SK-N-SH treated with all-trans-retinoic acid at 6 μM for 48 hours (cell line): Measurements from ENCODE around the gene UPB1.

Experiments used
- ATAC-seq: fragments of 200-7000 bp; cut with Tn5 transposase; 3 replicates; pipeline ENCODE4 v1.9.1; 2020; ENCODE audit warnings: mild to moderate bottlenecking, moderate library complexity
- ARNTL ChIP-seq: fragments of 450-650 bp; formaldehyde crosslinking; IDR thresholded peaks from 2 replicates; pipeline ENCODE4 v1.5.0; 2020; ENCODE audit warnings: low read depth, mild to moderate bottlenecking, moderate library complexity, borderline replicate concordance
- BACH2 ChIP-seq: fragments of 250-450 bp; sonication (Bioruptor Pico); IDR thresholded peaks from 2 replicates; pipeline ENCODE4 v1.9.0; 2021; ENCODE audit warnings: mild to moderate bottlenecking, borderline replicate concordance
- CREB5 ChIP-seq: fragments of 250-450 bp; sonication (Bioruptor Pico); IDR thresholded peaks from 2 replicates; pipeline ENCODE4 v1.5.1; 2020; ENCODE audit warnings: low read depth, mild to moderate bottlenecking, moderate library complexity
- CSDC2 ChIP-seq: fragments of 250-450 bp; sonication (Bioruptor Pico); IDR thresholded peaks from 2 replicates; pipeline ENCODE4 v1.5.0; 2020; ENCODE audit warnings: mild to moderate bottlenecking, moderate library complexity
- CSRNP3 ChIP-seq: fragments of 250-450 bp; sonication (Bioruptor Pico); IDR thresholded peaks from 2 replicates; pipeline ENCODE4 v1.5.1; 2021; ENCODE audit warnings: mild to moderate bottlenecking, moderate library complexity
- ESRRG ChIP-seq: fragments of 250-450 bp; sonication (Bioruptor Pico); IDR thresholded peaks from 2 replicates; pipeline ENCODE4 v1.6.1; 2021; ENCODE audit warnings: mild to moderate bottlenecking
- GLIS3 ChIP-seq: fragments of 250-450 bp; sonication (Bioruptor Pico); IDR thresholded peaks from 2 replicates; pipeline ENCODE4 v1.5.0; 2020; ENCODE audit warnings: mild to moderate bottlenecking, moderate library complexity
- ISL1 ChIP-seq: fragments of 250-450 bp; sonication (Bioruptor Pico); IDR thresholded peaks from 2 replicates; pipeline ENCODE4 v2.1.2; 2022; ENCODE audit warnings: mild to moderate bottlenecking, moderate library complexity
- OSR1 ChIP-seq: fragments of 250-450 bp; sonication (Bioruptor Pico); IDR thresholded peaks from 2 replicates; pipeline ENCODE4 v1.8.0; 2022; ENCODE audit warnings: moderate library complexity, mild to moderate bottlenecking, inconsistent platforms
- PATZ1 ChIP-seq: fragments of 250-450 bp; sonication (Bioruptor Pico); IDR thresholded peaks from 2 replicates; pipeline ENCODE4 v1.8.0; 2020; ENCODE audit warnings: mild to moderate bottlenecking, moderate library complexity, borderline replicate concordance
- POU6F1 ChIP-seq: fragments of 250-450 bp; sonication (Bioruptor Pico); IDR thresholded peaks from 2 replicates; pipeline ENCODE4 v1.8.0; 2021; ENCODE audit warnings: low read depth, mild to moderate bottlenecking, moderate library complexity, borderline replicate concordance
- RARB ChIP-seq: fragments of 250-450 bp; sonication (Bioruptor Pico); IDR thresholded peaks from 2 replicates; pipeline ENCODE4 v1.8.0; 2021; ENCODE audit warnings: mild to moderate bottlenecking, moderate library complexity
- SNAI2 ChIP-seq: fragments of 250-450 bp; sonication (Bioruptor Pico); IDR thresholded peaks from 2 replicates; pipeline ENCODE4 v1.5.0; 2020; ENCODE audit warnings: mild to moderate bottlenecking, moderate library complexity
- TCF4 ChIP-seq: fragments of 250-450 bp; sonication (Bioruptor Pico); IDR thresholded peaks from 2 replicates; pipeline ENCODE4 v1.8.0; 2021; ENCODE audit warnings: mild to moderate bottlenecking, moderate library complexity, borderline replicate concordance
- TOX ChIP-seq: fragments of 250-450 bp; sonication (Bioruptor Pico); IDR thresholded peaks from 2 replicates; pipeline ENCODE4 v1.8.0; 2021; ENCODE audit warnings: mild to moderate bottlenecking, moderate library complexity, borderline replicate concordance
- TSHZ2 ChIP-seq: fragments of 250-450 bp; sonication (Bioruptor Pico); IDR thresholded peaks from 2 replicates; pipeline ENCODE4 v1.5.0; 2020; ENCODE audit warnings: mild to moderate bottlenecking, moderate library complexity
- ZC3H10 ChIP-seq: fragments of 250-450 bp; sonication (Bioruptor Pico); IDR thresholded peaks from 2 replicates; pipeline ENCODE4 v1.5.1; 2021; ENCODE audit warnings: mild to moderate bottlenecking, moderate library complexity
- ZFP3 ChIP-seq: fragments of 250-450 bp; sonication (Bioruptor Pico); IDR thresholded peaks from 2 replicates; pipeline ENCODE4 v1.5.0; 2020; ENCODE audit warnings: mild to moderate bottlenecking, moderate library complexity
- ZFP30 ChIP-seq: fragments of 450-650 bp; formaldehyde crosslinking; IDR thresholded peaks from 2 replicates; pipeline ENCODE4 v1.5.0; 2022; ENCODE audit warnings: mild to moderate bottlenecking, moderate library complexity
- ZNF565 ChIP-seq: fragments of 450-650 bp; formaldehyde crosslinking; conservative IDR thresholded peaks from 2 replicates; pipeline ENCODE4 v1.5.0; 2020; ENCODE audit warnings: low read depth, mild to moderate bottlenecking, moderate library complexity
- ZNF70 ChIP-seq: fragments of 450-650 bp; formaldehyde crosslinking; IDR thresholded peaks from 2 replicates; pipeline ENCODE4 v1.5.0; 2020; ENCODE audit warnings: mild to moderate bottlenecking, moderate library complexity
- ZNF8 ChIP-seq: fragments of 450-650 bp; formaldehyde crosslinking; IDR thresholded peaks from 2 replicates; pipeline ENCODE4 v1.5.0; 2020; ENCODE audit warnings: mild to moderate bottlenecking, moderate library complexity

UPB1 gene

GRCh38 chr22:24485170-24485569 is 10.0 kb upstream of the UPB1 start:
- ATAC-seq: no peak
- no peak for TF ChIP-seq ZFP30 (CRISPR knock-in tag)
- no peak for TF ChIP-seq OSR1 (CRISPR knock-in tag)
- no peak for TF ChIP-seq CSDC2
- no peak for TF ChIP-seq ZNF8 (CRISPR knock-in tag)
- no peak for TF ChIP-seq CSRNP3
- TF ChIP-seq TSHZ2: no peak
- TF ChIP-seq ZFP3: no peak
- TF ChIP-seq RARB: no peak
- no peak for TF ChIP-seq GLIS3
- no peak for TF ChIP-seq BACH2
- no peak for TF ChIP-seq TOX

GRCh38 chr22:24485608-24486007 is 9.5 kb upstream of the UPB1 start:
- TF ChIP-seq ZNF70 (CRISPR knock-in tag) (no peak), ISL1 (no peak), ARNTL (CRISPR knock-in tag) (no peak), ZNF8 (CRISPR knock-in tag) (no peak), SNAI2 (CRISPR knock-in tag) (no peak), CREB5 (CRISPR knock-in tag) (no peak), OSR1 (CRISPR knock-in tag) (no peak), PATZ1 (CRISPR knock-in tag) (no peak), ZC3H10 (no peak), POU6F1 (CRISPR knock-in tag) (no peak), ZFP30 (CRISPR knock-in tag) (no peak), ESRRG (no peak), CSDC2 (no peak), TOX (no peak)
- peak; percentile 63 for ATAC-seq

GRCh38 chr22:24486501-24486921 is 8.6 kb upstream of the UPB1 start:
- ATAC-seq: peak; percentile 86
- no peak for TF ChIP-seq ZNF8 (CRISPR knock-in tag)
- TF ChIP-seq CSRNP3: no peak
- peak; percentile 58; the same call in 1 of the 2 replicates for TF ChIP-seq PATZ1 (CRISPR knock-in tag)
- TF ChIP-seq TSHZ2: no peak
- no peak for TF ChIP-seq BACH2
- no peak for TF ChIP-seq TCF4 (CRISPR knock-in tag)
- no peak for TF ChIP-seq CSDC2
- no peak for TF ChIP-seq SNAI2 (CRISPR knock-in tag)
- TF ChIP-seq ZFP30 (CRISPR knock-in tag): no peak
- no peak for TF ChIP-seq TOX
- TF ChIP-seq ISL1: peak; percentile 33; the same call in 1 of the 2 replicates
- TF ChIP-seq ZNF565 (CRISPR knock-in tag): no peak
- TF ChIP-seq GLIS3: no peak
- TF ChIP-seq OSR1 (CRISPR knock-in tag): no peak
- peak; percentile 80 for TF ChIP-seq ZFP3
- TF ChIP-seq ESRRG: no peak
- no peak for TF ChIP-seq ZC3H10
- TF ChIP-seq RARB: no peak
